Large intestine (tissue), 3 donors: Measurements from ENCODE around the gene CDK12. TPM values are rescaled to one million over a fixed set of nuclear protein-coding genes. Genes with fewer than 3 reads are reported as not detected.
"Not testable (repeated sequence)": the region's sequence is repeated elsewhere in the genome, so short reads cannot be mapped to it uniquely, and the experiment has no call there.

Source experiments
- DNase-seq, 2 donors: peaks; one replicate each; pipeline versions ENCODE4 v3.0.0 to v3.0.0-alpha.2; 2013
- H3K27ac ChIP-seq: one replicate; pipeline ENCODE4 v1.5.1; 2013; ENCODE audit warnings: low read length
- H3K27me3 ChIP-seq: 2 replicates; pipeline ENCODE4 v1.6.1; 2013; ENCODE audit warnings: low read length; ENCODE audit not compliant: control insufficient read depth, insufficient read depth
- H3K36me3 ChIP-seq: 2 replicates; pipeline ENCODE4 v1.6.1; 2013; ENCODE audit warnings: low read length; ENCODE audit not compliant: control insufficient read depth, insufficient read depth
- H3K4me1 ChIP-seq: one replicate; pipeline ENCODE4 v1.6.1; 2013; ENCODE audit warnings: low read length; ENCODE audit not compliant: control insufficient read depth, insufficient read depth
- H3K4me3 ChIP-seq: one replicate; pipeline ENCODE4 v1.5.1; 2013; ENCODE audit warnings: low read length
- H3K9me3 ChIP-seq: one replicate; pipeline ENCODE4 v1.6.1; 2013; ENCODE audit warnings: mild to moderate bottlenecking, low read depth, low read length, moderate library complexity; ENCODE audit not compliant: control insufficient read depth
- WGBS: methylation state at CpG from one replicate; pipeline ENCODE4 v1.1.5; 2013; ENCODE audit warnings: low lambda C conversion rate; ENCODE audit not compliant: insufficient coverage; 5-methylcytosine and 5-hydroxymethylcytosine counted together
- polyA plus RNA-seq: library from polyadenylated mRNA; unstranded; fragments of 120-200 nt; gene quantifications from one replicate; pipeline ENCODE4 v1.2.1, GENCODE V29; 2013

CDK12 gene
- polyA plus RNA-seq, 1 donor, result 45.9 TPM

DNA sequence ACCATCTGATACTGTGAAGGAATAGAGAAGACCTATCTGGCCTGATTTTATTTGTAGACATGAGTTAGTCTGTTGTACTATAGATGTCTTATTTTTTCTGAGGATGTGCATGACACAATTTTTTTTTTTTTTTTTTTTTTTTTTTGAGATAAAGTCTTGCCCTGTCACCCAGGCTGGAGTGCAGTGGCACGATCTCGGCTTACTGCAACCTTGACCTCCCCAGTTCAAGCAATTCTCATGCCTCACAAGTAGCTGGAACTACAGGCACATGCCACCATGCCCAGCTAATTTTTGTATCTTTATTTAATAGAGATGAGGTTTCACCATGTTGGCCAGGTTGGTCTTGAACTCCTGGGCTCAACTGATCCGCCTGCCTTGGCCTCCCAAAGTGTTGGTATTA is 26.2 kb downstream of the CDK12 start:
- WGBS, result no CpG with 5 or more reads among the region's 3 CpGs
- not testable (repeated sequence) for DNase-seq, H3K4me1 ChIP-seq, H3K9me3 ChIP-seq, H3K27me3 ChIP-seq, H3K27ac ChIP-seq, H3K4me3 ChIP-seq
- H3K36me3 ChIP-seq, result peaks cover 27% of the 10 kb centered on the region

DNA sequence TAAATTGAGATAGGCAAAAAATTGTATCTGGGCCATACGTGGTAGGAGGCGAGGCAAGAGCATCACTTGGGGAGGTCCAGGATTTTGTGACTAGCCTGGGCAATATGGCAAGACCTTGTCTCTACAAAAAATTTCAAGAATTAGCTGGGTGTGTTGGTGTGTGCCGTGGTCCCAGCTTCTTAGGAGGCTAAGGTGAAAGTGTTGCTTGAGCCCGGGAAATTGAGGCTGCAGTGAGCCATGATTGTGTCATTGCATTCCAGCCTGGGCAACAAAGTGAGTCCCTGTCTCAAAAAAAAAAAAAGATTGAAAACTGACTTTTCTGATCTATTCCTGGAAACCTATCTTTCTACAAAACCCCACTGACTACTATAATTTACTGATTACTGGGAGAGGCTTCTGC is 26.7 kb downstream of the CDK12 start:
- no peak for DNase-seq
- Histone ChIP-seq H3K27me3 (no peaks in the 10 kb centered on the region), H3K4me1 (no peaks in the 10 kb centered on the region), H3K4me3 (no peak overlapping the region), H3K27ac (no peak overlapping the region), H3K9me3 (no peaks in the 10 kb centered on the region), H3K36me3 (peaks cover 32% of the 10 kb centered on the region)
- WGBS, result no CpG with 5 or more reads among the region's 4 CpGs

DNA sequence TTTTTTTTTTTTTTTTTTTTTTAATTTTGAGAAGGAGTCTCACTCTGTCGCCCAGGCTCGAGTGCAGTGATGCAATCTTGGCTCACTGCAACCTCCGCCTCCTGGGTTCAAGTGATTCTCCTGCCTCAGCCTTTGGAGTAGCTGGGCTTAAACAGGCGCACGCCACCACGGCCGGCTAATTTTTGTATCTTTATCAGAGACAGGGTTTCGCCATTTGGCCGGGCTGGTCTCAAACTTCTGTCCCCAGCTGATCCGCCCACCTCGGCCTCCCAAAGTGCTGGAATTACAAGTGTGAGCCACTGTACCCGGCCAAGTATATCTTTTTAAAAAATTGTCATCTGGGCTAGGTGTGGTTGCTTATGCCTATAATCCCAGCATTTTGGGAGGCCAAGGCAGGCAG is 35.6 kb downstream of the CDK12 start:
- not testable (repeated sequence) for H3K4me1 ChIP-seq, H3K4me3 ChIP-seq, H3K27me3 ChIP-seq, DNase-seq, H3K27ac ChIP-seq, H3K9me3 ChIP-seq
- H3K36me3 ChIP-seq, result peaks cover 74% of the 10 kb centered on the region
- no CpG with 5 or more reads among the region's 12 CpGs for WGBS

DNA sequence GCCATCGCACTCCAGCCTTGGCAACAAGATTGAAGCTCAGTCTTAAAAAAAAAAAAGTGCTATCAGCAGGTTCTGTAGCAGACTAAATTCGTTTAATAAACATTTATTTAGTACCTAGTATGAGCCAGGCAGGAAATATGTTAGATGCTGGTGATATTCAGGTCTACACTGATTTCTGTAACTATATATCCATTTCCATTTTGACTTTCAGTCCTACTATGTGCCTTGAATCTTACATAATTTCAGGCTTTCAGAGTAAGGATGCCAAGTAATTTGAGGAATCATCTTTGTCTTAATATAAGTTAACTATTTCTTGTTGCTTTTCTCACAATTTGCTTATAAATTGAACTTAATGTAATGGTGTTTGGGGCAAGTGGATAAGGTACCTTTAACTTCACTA is 46.2 kb downstream of the CDK12 start:
- Histone ChIP-seq H3K27me3 (no peaks in the 10 kb centered on the region), H3K4me3 (no peak overlapping the region), H3K4me1 (no peaks in the 10 kb centered on the region), H3K36me3 (peaks cover 69% of the 10 kb centered on the region), H3K27ac (no peak overlapping the region), H3K9me3 (no peaks in the 10 kb centered on the region)
- no CpG with 5 or more reads among the region's 2 CpGs for WGBS
- DNase-seq, result no peak

DNA sequence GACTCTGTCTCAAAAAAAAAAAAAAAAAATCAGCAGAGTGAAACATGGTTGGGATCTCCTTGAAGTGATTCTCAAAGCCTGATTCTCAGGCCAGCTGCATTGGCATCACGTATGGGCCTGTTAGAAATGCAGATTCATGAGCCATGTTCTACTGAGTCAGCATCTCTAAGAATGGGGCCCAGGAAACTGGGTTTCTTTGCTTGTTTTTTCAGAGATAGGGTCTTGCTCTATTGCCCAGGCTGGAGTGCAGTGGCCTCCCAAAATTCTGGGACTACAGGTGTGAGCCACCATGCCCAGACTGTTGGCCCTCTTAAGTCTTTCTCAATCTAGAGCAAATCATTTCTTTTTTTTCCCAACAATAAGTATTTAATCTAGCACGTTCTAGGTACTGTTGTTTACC is 47.7 kb downstream of the CDK12 start:
- no peaks in the 10 kb centered on the region for H3K9me3 ChIP-seq
- H3K27me3 ChIP-seq, result no peaks in the 10 kb centered on the region
- 100% methylated on average over 1 of the region's 2 CpGs for WGBS
- H3K27ac ChIP-seq, result no peak overlapping the region
- no peak overlapping the region for H3K4me3 ChIP-seq
- no peak for DNase-seq
- H3K4me1 ChIP-seq, result no peaks in the 10 kb centered on the region
- peaks cover 63% of the 10 kb centered on the region for H3K36me3 ChIP-seq

DNA sequence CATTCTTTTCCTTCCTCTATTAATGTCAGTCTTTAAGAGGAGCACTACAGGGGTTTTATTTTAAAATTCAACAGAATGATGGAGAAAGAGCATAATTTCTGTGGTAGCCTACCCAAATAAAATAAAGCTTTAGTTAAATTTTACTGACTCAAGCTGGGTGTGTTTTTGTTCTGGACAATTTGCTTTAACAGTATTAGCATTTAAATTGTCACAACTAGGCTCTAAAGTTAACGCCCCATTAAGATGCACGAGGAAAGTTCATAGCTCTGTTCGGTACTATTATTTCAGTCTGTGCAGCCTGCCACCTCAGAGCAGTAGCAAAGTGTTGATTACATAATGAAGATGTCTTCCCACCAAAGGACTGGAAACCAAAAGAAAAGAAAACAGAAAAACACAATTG is 52.0 kb downstream of the CDK12 start:
- H3K27me3 ChIP-seq, result no peaks in the 10 kb centered on the region
- no peak overlapping the region for H3K4me3 ChIP-seq
- no peaks in the 10 kb centered on the region for H3K4me1 ChIP-seq
- no peak overlapping the region for H3K27ac ChIP-seq
- peaks cover 67% of the 10 kb centered on the region for H3K36me3 ChIP-seq
- H3K9me3 ChIP-seq, result no peaks in the 10 kb centered on the region
- DNase-seq, result no peak
- 100% methylated on average over 1 of the region's 3 CpGs for WGBS

DNA sequence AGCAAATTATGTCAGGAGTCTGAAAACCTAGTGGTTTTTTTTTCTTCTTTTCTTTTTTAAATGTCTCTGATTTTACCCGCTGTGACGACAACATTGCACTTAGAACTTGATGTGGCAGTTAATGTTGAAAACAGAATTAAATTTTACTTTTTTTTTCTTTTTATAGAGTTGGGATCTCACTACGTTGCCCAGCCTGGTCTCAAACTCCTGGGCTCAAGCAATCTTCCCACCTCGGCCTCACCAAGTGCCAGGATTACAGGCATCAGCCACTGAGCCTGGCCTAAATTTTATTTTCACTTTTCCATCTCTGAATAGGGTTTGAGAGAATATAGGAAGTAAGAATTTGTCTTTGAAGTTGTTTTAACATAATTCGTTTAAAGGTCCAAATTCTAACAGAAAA is 52.6 kb downstream of the CDK12 start:
- peaks cover 68% of the 10 kb centered on the region for H3K36me3 ChIP-seq
- no peak for DNase-seq
- H3K27ac ChIP-seq, result no peak overlapping the region
- no peaks in the 10 kb centered on the region for H3K9me3 ChIP-seq
- 100% methylated on average over 5 of the region's 5 CpGs for WGBS
- no peak overlapping the region for H3K4me3 ChIP-seq
- H3K4me1 ChIP-seq, result no peaks in the 10 kb centered on the region
- no peaks in the 10 kb centered on the region for H3K27me3 ChIP-seq

DNA sequence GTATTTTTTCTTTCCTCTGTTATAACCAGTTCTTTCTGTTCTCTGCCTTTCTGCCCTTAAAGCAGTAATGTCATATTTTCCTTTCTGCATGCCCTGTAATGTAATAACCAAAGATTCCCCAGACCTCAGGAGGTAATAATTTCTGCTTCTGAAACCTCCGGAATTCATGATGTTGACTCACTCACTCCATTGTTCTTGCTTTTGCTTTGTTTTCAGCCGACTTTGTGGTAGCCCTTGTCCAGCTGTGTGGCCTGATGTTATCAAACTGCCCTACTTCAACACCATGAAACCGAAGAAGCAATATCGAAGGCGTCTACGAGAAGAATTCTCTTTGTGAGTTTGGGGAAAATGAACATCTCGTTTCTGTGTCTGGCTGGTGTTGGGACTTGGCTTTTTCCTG is 55.9 kb downstream of the CDK12 start:
- no peak overlapping the region for H3K4me3 ChIP-seq
- no peak for DNase-seq
- WGBS, result no CpG with 5 or more reads among the region's 7 CpGs
- H3K36me3 ChIP-seq, result peaks cover 70% of the 10 kb centered on the region
- no peaks in the 10 kb centered on the region for H3K4me1 ChIP-seq
- no peaks in the 10 kb centered on the region for H3K9me3 ChIP-seq
- no peaks in the 10 kb centered on the region for H3K27me3 ChIP-seq
- no peak overlapping the region for H3K27ac ChIP-seq

DNA sequence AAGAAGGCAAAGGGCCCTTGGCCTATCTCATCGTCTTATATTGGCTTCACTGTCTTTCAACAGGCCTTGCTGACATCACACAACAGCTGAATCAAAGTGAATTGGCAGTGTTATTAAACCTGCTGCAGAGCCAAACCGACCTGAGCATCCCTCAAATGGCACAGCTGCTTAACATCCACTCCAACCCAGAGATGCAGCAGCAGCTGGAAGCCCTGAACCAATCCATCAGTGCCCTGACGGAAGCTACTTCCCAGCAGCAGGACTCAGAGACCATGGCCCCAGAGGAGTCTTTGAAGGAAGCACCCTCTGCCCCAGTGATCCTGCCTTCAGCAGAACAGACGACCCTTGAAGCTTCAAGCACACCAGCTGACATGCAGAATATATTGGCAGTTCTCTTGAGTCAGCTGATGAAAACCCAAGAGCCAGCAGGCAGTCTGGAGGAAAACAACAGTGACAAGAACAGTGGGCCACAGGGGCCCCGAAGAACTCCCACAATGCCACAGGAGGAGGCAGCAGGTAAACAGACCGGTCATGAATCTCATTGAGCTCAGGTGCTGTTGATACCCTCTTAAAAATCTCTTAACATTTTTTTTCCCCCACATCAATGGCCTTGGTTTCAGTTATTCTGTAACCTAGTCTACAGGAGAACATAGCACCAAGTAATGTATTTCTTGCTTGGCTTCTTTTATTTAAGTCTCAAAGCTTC is 64.7 kb downstream of the CDK12 start:
- Histone ChIP-seq H3K27me3 (no peaks in the 10 kb centered on the region), H3K9me3 (no peaks in the 10 kb centered on the region), H3K27ac (no peak overlapping the region), H3K36me3 (peaks cover 78% of the 10 kb centered on the region), H3K4me3 (no peak overlapping the region), H3K4me1 (no peaks in the 10 kb centered on the region)
- DNase-seq, result no peak
- WGBS, result no CpG with 5 or more reads among the region's 6 CpGs

DNA sequence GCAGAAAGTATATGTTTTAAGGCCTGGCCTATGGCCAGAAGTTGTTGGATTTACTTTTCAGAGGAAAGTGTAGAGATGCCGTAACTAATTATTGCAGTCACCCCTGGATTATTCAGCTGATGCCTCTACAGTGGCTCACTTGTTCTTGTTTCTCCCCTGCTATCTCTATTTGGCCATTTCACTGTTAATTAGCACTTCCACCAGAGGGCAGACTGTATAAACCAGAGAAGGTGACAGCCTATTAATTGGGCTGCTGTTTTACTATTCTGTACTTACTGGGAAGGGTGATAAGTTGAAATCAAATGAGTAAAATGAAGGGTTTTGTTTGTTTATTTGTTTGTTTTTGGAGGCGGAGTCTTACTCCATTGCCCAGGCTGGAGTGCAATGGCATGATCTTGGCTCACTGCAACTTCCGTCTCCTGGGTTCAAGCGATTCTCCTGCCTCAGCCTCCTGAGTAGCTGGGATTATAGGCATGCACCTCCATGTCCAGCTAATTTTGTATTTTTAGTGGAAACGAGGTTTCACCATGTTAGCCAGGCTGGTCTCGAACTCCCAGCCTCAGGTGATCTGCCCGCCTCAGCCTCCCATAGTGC is 66.0 kb downstream of the CDK12 start:
- peaks cover 76% of the 10 kb centered on the region for H3K36me3 ChIP-seq
- H3K27ac ChIP-seq, result no peak overlapping the region
- no peak overlapping the region for H3K4me3 ChIP-seq
- no peaks in the 10 kb centered on the region for H3K27me3 ChIP-seq
- 80% methylated on average over 1 of the region's 7 CpGs for WGBS
- H3K9me3 ChIP-seq, result no peaks in the 10 kb centered on the region
- H3K4me1 ChIP-seq, result no peaks in the 10 kb centered on the region
- DNase-seq, result peak in 1 of 2 donors; percentile 23

DNA sequence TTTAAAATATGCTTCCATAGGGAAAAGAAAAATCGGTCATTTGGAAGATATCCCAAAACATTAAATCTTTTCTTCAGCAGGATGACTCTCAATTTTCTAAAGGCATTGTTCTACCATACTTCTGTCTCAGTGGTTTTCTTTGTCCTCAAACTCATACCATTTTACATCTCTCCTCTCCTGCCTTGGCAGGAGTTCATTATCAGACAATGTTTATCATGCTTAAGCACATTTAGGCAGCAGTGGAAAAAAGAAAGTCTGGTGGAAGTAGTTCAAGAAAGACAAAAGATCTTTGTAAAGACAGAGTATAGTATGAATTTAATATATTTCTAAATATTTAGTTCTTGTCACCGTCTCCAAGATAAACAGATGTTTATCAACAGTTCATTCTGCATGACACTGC is 68.2 kb downstream of the CDK12 start:
- Histone ChIP-seq H3K4me1 (no peaks in the 10 kb centered on the region), H3K27me3 (no peaks in the 10 kb centered on the region), H3K9me3 (no peaks in the 10 kb centered on the region), H3K4me3 (no peak overlapping the region), H3K36me3 (peaks cover 57% of the 10 kb centered on the region), H3K27ac (no peak overlapping the region)
- 80% methylated on average over 1 of the region's 2 CpGs for WGBS
- DNase-seq, result no peak
